ENCODE data around the gene RPL10.

RPL10 gene

GRCh38 chrX:154397888-154398667 is at the start of gene RPL10:
RPL10 (plus strand) TSS chrX:154398377; CDS start chrX:154398520, 143 bp downstream.
- peak; percentile 89 for DNase-seq

- no peak for DNase-seq
Measured at GRCh38 chrX:154348646-154349358, 49.4 kb upstream of the RPL10 start.

- no peak for DNase-seq
Measured at GRCh38 chrX:154349359-154349935, 48.7 kb upstream of the RPL10 start.

DNA sequence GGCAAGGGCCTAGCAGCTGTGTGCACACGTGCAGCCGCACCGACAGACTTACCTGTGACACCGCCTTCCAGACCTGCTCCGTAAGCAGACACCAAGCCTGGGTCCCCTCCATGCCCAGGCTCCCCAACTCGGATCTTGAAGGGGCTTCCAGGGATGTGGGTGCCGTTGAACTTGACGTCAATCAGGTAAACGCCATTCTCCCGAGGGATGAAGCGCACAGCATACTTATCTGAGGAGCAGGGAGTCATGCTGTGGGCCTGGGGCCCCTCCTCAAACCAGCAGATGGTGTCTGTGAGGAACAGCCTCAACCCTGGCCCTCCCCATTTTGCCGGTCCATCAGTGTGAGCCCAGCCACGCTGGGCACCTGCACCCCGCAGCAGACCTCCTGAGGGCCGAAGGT is 48.2 kb upstream of the RPL10 start:
- no peak for DNase-seq

DNA sequence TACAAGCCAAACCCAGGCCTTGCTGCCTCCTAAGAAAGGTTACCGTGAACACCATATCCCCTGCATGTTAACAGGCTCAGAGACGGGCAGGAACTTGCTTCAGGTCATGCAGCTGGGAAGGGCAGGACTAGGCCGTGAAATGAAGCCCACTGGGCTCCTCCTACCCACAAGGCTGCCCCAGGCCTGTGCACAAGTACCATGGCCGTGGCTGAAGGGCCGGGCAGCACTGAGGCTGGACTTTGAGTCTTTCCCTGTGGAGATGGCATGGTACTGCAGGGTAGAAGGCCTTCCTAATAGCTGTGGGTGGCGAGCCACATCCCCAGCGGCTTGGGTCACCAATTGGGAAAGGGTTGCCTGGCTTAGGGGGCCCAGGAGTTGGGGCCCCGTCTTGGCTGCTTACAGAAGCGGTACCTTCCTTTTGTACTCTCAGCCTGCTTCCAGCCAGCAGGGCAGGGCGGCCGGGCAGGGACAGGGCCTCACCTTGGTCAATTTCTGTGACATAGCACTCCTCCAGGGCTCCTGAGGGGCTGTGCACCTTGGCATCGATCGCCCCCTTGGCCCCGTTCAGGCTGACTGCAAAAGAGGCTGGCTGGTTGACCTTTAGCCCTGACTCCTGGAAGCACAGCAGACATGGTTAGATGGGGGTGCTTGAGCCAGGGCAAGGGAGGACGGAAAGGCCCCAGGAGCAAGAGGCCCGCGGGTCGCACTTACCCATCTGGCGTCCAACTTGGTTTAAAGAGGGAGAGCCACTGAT is 47.6 kb upstream of the RPL10 start:
- no peak for DNase-seq

- peak; percentile 70 for DNase-seq
Measured at GRCh38 chrX:154351183-154352011, 46.8 kb upstream of the RPL10 start.

GRCh38 chrX:154352012-154352401 is 46.2 kb upstream of the RPL10 start:
- no peak for DNase-seq

GRCh38 chrX:154352466-154352865 is 45.7 kb upstream of the RPL10 start:
- no peak for DNase-seq

- no peak for DNase-seq
Measured at GRCh38 chrX:154353172-154353843, 44.9 kb upstream of the RPL10 start.

GRCh38 chrX:154354013-154354412 is 44.2 kb upstream of the RPL10 start:
- DNase-seq: no peak

DNA sequence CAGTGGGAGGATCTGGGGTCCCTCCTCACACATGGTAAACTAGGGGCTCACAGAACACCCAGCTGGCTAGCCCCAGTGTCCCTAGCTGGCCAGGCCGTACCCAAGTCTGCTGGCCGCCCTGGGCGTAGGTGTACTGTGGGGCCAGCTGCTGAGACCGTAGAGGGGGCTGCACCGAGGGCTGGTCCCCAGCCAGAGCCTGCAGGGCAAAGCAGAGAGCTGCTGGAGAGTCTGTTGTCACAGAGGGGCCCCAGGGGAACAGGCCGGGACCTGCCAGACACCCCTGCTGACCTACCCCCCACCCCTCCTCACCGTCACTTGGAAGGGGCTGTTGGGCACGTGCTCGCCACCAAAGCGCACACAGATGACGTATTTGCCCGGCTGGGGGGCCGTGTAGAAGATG is 43.7 kb upstream of the RPL10 start:
- no peak for DNase-seq

DNA sequence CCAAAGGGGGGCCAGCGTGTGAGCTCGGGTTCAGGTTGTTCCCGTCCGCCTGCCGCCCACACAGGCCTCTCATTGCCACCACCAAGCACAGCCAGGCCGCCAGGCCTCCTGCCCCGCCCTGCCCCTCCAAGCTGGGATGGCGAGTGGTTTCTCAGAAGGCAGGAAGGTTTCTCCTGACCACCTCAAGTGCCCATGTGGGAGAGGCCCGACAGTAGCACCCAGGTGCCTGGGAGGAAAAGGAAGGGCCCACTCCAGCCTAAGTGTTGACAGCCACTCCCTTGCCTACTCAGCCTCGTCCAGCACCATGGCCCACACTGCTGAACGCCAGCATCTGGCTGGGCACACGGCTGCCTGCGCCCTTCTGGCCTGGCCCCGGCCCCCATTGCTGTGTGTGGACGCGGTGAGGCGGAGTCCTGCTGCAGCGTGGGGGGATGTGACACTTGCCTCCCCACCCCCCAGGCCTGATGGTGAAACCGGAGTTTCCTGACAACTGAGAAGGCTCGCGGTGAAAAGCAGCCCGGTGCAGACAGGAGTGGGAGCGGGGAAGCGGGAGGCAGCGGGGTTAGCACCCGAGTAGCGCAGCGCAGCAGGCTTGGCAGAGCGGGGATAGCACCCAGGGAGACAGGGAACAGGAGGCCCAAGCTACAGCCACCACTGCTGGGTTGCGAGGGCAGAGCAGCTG is 42.9 kb upstream of the RPL10 start:
- DNase-seq: no peak

- DNase-seq: no peak
Measured at GRCh38 chrX:154355776-154356140, 42.4 kb upstream of the RPL10 start.

DNA sequence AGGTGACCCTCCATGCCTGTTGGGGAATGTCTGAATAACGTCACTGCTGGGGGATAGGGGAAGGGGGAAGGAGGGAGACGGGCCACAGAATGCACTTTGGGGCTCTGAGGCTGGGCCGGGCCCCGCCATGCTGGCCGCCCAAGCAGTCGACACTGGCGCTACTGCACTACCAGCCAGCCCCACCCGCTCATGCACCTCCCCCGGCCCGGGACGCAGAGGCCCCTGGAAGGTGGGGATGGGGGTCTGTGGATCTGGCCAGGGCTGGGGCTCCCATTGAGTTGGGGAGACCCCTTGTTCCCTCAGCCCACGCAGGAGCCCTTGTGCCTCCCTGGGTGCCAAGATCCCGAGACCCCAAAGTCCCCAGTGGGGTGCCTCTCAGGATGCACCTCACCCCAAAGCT is 41.6 kb upstream of the RPL10 start:
- DNase-seq: no peak

- no peak for DNase-seq
Measured at GRCh38 chrX:154357205-154357604, 41.0 kb upstream of the RPL10 start.

DNA sequence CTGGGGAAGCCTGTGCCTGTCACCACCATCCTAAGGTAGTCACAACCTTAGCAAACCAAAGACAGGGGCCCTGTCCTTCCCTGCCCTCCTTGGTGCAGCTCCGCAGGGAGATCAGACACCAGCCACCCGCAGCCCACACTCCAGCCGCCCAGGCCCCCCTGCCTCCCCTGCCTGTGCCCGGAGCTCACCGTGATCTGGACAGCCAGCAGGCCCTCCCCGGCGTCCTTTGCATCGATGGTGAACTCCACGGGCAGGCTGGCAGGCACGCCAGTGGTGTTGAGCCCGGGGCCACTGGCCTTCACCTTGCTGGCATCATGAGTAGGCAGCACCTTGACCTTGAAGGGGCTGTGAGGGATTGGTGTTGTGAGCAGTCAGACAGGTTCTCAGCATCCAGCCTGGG is 40.2 kb upstream of the RPL10 start:
- DNase-seq: no peak

DNA sequence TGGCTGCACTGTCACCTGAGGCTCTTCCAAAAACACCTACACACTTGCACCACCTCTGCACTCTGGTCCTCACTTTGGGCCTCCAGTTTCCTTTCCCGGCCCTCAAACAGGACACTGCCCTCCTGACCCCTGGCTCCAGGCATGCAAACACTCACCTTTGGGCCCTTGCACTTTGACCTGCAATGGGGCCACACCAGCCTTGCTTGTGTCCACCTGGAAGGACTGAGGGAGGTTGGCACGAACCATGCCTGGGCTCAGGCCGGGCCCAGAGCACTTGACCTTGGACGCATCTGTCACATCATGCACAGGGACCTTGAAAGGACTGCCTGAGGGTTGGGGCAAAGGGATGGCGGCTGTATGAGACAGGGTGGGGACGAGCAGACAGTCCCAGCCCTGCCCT is 39.3 kb upstream of the RPL10 start:
- DNase-seq: no peak

GRCh38 chrX:154359362-154360154 is 38.6 kb upstream of the RPL10 start:
- no peak for DNase-seq

DNA sequence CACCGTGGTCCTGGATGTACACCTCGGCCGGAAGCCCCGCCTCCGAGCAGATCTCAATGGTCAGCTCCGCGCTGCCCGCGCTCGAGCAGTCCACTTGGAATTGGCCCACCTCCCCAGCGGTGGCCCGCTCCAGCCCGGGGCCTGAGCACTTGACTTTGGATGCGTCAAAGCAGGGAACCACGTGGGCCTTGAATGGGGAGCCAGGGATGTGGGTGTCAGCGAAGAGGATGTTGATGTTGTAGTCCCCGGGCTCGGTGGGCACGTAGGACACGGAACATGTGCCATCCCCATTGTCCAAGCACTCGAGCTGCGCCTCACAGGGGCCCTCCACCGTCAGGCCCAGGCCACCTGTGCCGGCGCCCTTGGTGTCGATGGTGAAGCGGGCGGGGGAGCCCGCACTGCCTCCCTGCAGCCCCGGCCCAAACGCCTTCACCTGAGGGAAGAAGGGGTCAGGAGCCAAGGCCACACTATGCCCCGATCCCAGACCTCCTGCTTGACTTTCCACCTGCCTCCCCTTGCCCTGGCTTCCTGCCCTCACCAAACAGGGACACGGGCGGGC is 37.9 kb upstream of the RPL10 start:
- no peak for DNase-seq

GRCh38 chrX:154362085-154362742 is 36.0 kb upstream of the RPL10 start:
- DNase-seq: no peak
